Measurements from ENCODE around the gene BSCL2. TPM values are rescaled to one million over a fixed set of nuclear protein-coding genes. Genes with fewer than 3 reads are reported as not detected.

BSCL2 gene
- total and polyA plus RNA-seq, 2 of the 13 experiments (the other 11 are each of a cell fraction or from before 2014, with no cell fraction given), result 19.5 to 21.1 TPM

DNA sequence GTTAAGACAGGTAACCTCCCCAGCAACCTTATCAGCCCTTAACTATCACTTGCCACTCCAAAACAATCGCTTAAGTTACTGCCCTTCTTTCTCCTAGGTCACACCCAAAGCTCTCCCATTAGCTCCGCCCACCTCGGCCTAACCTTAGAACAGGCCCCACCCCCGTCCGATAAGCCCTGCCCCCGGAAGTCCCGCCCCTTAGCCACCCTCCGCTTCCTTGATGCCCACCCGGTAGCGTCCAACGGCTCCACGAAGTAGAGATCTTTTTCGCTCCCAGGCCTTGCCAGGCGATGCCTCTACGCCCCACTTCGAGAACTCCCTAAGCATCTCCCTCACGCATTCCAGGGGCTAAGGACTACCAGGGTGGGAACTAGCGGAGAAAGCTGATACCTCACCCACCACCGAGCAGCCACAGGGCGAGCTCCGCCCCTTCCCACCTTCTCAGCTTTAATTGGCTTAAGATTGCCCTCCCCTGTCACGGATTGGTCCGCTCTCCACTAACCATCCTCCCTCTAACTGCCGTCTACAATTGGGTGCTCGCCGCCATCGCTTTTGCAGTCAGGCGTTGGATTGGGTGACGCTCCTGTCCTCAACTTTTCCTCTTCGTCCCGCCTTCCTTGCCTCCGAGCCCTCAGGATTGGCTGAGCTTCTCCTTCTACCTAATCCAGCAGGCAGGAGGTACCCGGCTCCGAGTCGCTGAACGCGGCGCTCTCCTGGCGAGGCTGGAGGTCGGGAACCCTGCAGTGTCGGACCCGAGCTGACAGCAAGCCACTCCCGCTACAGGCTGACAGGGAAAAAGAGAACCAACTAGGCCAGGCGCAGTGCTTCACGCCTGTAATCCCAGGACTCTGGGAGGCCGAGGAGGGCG, 46.7 kb upstream of the BSCL2 start, which contains the start of gene ZBTB3 (continued):
- peak; percentile 47 for TF ChIP-seq YY1 (IDR thresholded peaks at IDR 0.05; ENCODE audit: insufficient read depth, insufficient replicate concordance, low read depth, low read length)
- TF ChIP-seq, protein P1, sequence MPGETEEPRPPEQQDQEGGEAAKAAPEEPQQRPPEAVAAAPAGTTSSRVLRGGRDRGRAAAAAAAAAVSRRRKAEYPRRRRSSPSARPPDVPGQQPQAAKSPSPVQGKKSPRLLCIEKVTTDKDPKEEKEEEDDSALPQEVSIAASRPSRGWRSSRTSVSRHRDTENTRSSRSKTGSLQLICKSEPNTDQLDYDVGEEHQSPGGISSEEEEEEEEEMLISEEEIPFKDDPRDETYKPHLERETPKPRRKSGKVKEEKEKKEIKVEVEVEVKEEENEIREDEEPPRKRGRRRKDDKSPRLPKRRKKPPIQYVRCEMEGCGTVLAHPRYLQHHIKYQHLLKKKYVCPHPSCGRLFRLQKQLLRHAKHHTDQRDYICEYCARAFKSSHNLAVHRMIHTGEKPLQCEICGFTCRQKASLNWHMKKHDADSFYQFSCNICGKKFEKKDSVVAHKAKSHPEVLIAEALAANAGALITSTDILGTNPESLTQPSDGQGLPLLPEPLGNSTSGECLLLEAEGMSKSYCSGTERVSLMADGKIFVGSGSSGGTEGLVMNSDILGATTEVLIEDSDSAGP (CRISPR knock-in tag; IDR thresholded peaks at IDR 0.05; ENCODE audit: borderline replicate concordance), result peak; percentile 67; the same call in 1 of the 2 replicates
- TF ChIP-seq MEIS1 (CRISPR knock-in tag; IDR thresholded peaks at IDR 0.05; ENCODE audit: borderline replicate concordance), result peak; percentile 79; the same call in 1 of the 2 replicates
- TF ChIP-seq ZFX (CRISPR knock-in tag; IDR thresholded peaks at IDR 0.05; ENCODE audit: low read depth), result peak; percentile 55; the same call in 1 of the 2 replicates
- TF ChIP-seq DMAP1 (CRISPR knock-in tag; IDR thresholded peaks at IDR 0.05), result peak; percentile 82
- peak; percentile 45; the same call in 1 of the 2 replicates for TF ChIP-seq ZNF292 (CRISPR knock-in tag; IDR thresholded peaks at IDR 0.05; ENCODE audit: borderline replicate concordance, low read depth)
- TF ChIP-seq TAF15 (IDR thresholded peaks at IDR 0.05; ENCODE audit: low read depth, low read length, poor library complexity, severe bottlenecking), result no peak
- peak; percentile 58; the same call in 1 of the 2 replicates for TF ChIP-seq YEATS4 (CRISPR knock-in tag; IDR thresholded peaks at IDR 0.05; ENCODE audit: borderline replicate concordance)
- TF ChIP-seq, protein P2, sequence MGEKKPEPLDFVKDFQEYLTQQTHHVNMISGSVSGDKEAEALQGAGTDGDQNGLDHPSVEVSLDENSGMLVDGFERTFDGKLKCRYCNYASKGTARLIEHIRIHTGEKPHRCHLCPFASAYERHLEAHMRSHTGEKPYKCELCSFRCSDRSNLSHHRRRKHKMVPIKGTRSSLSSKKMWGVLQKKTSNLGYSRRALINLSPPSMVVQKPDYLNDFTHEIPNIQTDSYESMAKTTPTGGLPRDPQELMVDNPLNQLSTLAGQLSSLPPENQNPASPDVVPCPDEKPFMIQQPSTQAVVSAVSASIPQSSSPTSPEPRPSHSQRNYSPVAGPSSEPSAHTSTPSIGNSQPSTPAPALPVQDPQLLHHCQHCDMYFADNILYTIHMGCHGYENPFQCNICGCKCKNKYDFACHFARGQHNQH (CRISPR knock-in tag; IDR thresholded peaks at IDR 0.05), result peak; percentile 40; the same call in 1 of the 2 replicates
- TF ChIP-seq RCOR2 (CRISPR knock-in tag; IDR thresholded peaks at IDR 0.05), result 0 out of 2 replicates have a peak, but pooled peaks have one; percentile 42
- TF ChIP-seq, protein P3, sequence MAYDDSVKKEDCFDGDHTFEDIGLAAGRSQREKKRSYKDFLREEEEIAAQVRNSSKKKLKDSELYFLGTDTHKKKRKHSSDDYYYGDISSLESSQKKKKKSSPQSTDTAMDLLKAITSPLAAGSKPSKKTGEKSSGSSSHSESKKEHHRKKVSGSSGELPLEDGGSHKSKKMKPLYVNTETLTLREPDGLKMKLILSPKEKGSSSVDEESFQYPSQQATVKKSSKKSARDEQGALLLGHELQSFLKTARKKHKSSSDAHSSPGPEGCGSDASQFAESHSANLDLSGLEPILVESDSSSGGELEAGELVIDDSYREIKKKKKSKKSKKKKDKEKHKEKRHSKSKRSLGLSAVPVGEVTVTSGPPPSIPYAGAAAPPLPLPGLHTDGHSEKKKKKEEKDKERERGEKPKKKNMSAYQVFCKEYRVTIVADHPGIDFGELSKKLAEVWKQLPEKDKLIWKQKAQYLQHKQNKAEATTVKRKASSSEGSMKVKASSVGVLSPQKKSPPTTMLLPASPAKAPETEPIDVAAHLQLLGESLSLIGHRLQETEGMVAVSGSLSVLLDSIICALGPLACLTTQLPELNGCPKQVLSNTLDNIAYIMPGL (CRISPR knock-in tag; IDR thresholded peaks at IDR 0.05; ENCODE audit: borderline replicate concordance in 1 of 2, low read depth in 1 of 2), result peak in 1 of 2 experiments; percentile 33; a peak in 1 of 4 replicates
- TF ChIP-seq, protein P4, sequence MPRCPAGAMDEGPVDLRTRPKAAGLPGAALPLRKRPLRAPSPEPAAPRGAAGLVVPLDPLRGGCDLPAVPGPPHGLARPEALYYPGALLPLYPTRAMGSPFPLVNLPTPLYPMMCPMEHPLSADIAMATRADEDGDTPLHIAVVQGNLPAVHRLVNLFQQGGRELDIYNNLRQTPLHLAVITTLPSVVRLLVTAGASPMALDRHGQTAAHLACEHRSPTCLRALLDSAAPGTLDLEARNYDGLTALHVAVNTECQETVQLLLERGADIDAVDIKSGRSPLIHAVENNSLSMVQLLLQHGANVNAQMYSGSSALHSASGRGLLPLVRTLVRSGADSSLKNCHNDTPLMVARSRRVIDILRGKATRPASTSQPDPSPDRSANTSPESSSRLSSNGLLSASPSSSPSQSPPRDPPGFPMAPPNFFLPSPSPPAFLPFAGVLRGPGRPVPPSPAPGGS (CRISPR knock-in tag; IDR thresholded peaks at IDR 0.05), result peak; percentile 67; the same call in 1 of the 2 replicates
- 0 out of 2 replicates have a peak, but pooled peaks have one; percentile 46 for TF ChIP-seq ZNF230 (CRISPR knock-in tag; IDR thresholded peaks at IDR 0.05)
- no peak for TF ChIP-seq ZNF441 (CRISPR knock-in tag; IDR thresholded peaks at IDR 0.05; ENCODE audit: borderline replicate concordance)
- peak; percentile 70 for TF ChIP-seq ATF1 (CRISPR knock-in tag; IDR thresholded peaks at IDR 0.05)
- TF ChIP-seq THAP11 (CRISPR knock-in tag; IDR thresholded peaks at IDR 0.05), result peak; percentile 53; the same call in 1 of the 2 replicates
- no peak for TF ChIP-seq ZNF670 (CRISPR knock-in tag; IDR thresholded peaks at IDR 0.05; ENCODE audit: borderline replicate concordance)
- TF ChIP-seq ATAD3A (CRISPR knock-in tag; IDR thresholded peaks at IDR 0.05), result no peak
- TF ChIP-seq ZSCAN25 (CRISPR knock-in tag; IDR thresholded peaks at IDR 0.05), result peak; percentile 31; the same call in 1 of the 2 replicates
- TF ChIP-seq ZNF451 (CRISPR knock-in tag; IDR thresholded peaks at IDR 0.05), result 0 out of 2 replicates have a peak, but pooled peaks have one; percentile 39
- TF ChIP-seq ZNF891 (CRISPR knock-in tag; IDR thresholded peaks at IDR 0.05), result 0 out of 2 replicates have a peak, but pooled peaks have one; percentile 8
- TF ChIP-seq GABPA (IDR thresholded peaks at IDR 0.05; ENCODE audit: low read depth, low read length), result peak; percentile 72
- TF ChIP-seq GABPA (CRISPR knock-in tag; IDR thresholded peaks at IDR 0.05; ENCODE audit: low read depth), result peak; percentile 96

Data from HepG2 (cell line).